Activated naive CD4-positive, alpha-beta T cell treated with anti-CD3 and anti-CD28 coated beads, Interleukin-2, amount 10 ng/mL, durations not matched to agents 7 days and 5 days (primary cell): Measurements from ENCODE around the gene HOXC10.
A peak's percentile ranks its signal among the peaks of the same experiment; 100 is the strongest.

Experiments
- CTCF ChIA-PET: fragments of 350-600 bp; sonication (Branson Sonifier 250); formaldehyde crosslinking; loops from one replicate; lab custom pipeline; 2021; ENCODE audit warnings: antibody characterized with exemption; lab: Charles Lee
- DNase-seq: peaks from one replicate; pipeline ENCODE4 v3.0.0-alpha.2; 2020
- H3K27ac Mint-ChIP-seq: one replicate; pipeline ENCODE4 v1.8.0; 2021; ENCODE audit warnings: mild to moderate bottlenecking, moderate library complexity, mixed read lengths
- H3K27me3 Mint-ChIP-seq: one replicate; pipeline ENCODE4 v1.8.0; 2021; ENCODE audit warnings: mild to moderate bottlenecking, mixed read lengths
- H3K36me3 Mint-ChIP-seq: one replicate; pipeline ENCODE4 v1.8.0; 2021; ENCODE audit warnings: mixed read lengths
- H3K4me1 Mint-ChIP-seq: one replicate; pipeline ENCODE4 v1.8.0; 2021; ENCODE audit warnings: mixed read lengths
- H3K4me3 Mint-ChIP-seq: one replicate; pipeline ENCODE4 v1.8.0; 2021; ENCODE audit warnings: mild to moderate bottlenecking, moderate library complexity, mixed read lengths
- H3K9me3 Mint-ChIP-seq: one replicate; pipeline ENCODE4 v1.8.0; 2021; ENCODE audit warnings: mixed read lengths

HOXC10 gene

DNA sequence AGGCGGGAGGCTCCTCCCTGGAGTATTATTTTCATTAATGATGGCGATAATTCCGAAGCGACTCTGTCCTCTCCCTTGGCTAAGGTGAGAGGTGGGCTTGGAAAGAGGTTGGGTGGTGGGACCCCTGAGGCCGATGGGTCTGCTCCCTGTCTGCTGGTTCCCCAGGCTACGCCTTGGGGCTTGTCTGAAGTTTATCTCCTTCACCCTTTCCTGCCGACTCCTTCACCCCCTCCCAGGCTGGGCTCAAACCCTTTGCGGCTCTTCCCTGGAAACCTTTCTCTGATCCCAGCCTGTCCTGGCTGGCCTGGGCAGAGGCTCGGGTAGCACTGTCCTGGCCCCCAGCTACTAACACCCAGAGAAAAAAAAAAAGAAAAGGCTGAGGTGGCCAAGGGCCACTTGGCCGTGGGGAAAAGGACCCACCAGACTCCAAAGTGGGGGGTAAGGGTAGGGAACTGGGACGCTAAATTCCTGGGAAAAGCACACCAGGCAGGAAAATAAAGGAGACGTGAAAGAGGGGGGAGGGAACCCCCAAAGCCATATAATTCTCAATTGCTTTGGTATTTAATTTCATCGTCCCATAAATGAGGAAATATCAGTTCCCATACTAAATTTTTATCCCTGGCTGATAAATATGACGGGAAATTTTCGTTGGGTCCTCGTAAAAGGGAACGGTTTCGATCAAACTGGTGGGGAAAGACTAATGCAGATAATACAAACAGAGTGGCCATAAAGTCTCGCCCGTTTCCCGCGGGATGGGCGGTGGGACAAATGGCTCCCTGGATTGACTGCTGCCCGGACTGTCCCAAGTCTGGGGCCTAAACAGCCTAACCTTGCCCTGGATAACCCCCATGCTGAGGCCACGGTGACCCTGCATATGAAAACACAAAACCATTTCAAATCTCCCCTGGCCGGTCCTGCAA, 2.0 kb upstream of the HOXC10 start:
- H3K9me3 Mint-ChIP-seq = no peaks in the 10 kb centered on the region
- H3K27ac Mint-ChIP-seq = peak overlapping the region; percentile 42
- DNase-seq = no peak
- H3K27me3 Mint-ChIP-seq = peaks cover 100% of the 10 kb centered on the region
- H3K4me3 Mint-ChIP-seq = no peak overlapping the region
- CTCF ChIA-PET = no interaction called here
- H3K4me1 Mint-ChIP-seq = peaks cover 14% of the 10 kb centered on the region
- H3K36me3 Mint-ChIP-seq = no peaks in the 10 kb centered on the region

DNA sequence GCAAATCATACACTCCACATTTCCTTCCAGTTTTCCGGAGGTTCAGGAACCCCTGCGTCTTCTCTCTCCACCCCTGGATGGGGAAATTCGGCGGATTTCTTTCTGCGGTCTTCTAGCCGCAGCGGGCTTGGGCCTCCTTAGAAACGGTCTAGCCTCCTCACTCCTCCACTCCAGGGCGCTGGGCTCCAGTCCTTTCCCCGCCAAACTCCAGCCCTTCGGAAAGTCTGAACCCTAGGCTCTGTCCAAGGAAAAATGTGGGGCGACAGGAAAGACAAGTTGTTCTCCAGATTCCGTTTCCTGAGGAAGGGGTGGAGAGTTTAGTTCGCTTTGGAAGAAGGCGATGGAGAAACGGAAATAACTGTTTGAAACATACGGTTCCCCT, 1.4 kb upstream of the HOXC10 start:
- H3K9me3 Mint-ChIP-seq = no peaks in the 10 kb centered on the region
- peaks cover 18% of the 10 kb centered on the region for H3K4me1 Mint-ChIP-seq
- H3K27ac Mint-ChIP-seq = peak overlapping the region; percentile 42
- peaks cover 100% of the 10 kb centered on the region for H3K27me3 Mint-ChIP-seq
- no peak for DNase-seq
- no peak overlapping the region for H3K4me3 Mint-ChIP-seq
- CTCF ChIA-PET = interaction anchor here (0.6 to 1.8 kb wide), 2 partner anchors 22 to 223 kb away, joined by 3 to 12 read pairs; no protein-coding TSS in a partner anchor
- H3K36me3 Mint-ChIP-seq = no peaks in the 10 kb centered on the region

DNA sequence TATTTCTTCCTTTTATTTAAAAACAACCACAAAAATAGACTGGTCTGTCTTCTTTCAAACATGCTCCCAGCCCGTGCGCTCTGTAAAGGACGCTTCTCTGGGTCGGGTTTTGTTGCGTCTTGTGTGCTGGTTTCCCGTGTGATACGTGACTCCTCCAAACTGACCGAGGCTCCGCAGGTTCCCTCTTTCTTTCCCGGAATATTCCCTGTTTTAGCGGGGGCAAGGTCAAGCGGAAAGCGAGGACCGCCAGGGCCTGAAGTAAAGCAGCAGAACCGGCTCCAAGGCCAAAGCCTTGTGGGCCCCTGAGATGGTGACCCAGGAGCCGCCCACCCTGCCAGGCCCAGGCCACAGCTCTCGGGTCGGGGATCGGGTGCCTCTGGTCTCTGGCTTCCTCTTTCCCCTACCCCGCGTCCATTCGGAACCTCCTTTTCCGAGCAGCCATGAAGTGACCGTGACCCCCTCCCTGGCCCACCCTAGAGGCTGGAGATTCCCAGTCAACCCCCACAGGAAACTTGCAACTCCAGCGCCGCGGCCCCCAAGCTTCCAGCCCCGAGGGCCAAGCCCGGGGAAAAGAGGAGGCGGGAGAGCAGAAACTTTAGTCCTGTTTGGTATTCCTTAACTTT, 885 bp upstream of the HOXC10 start:
- Mint-ChIP-seq H3K4me3 (no peak overlapping the region), H3K4me1 (peaks cover 21% of the 10 kb centered on the region), H3K27ac (peak overlapping the region; percentile 42), H3K9me3 (no peaks in the 10 kb centered on the region), H3K36me3 (no peaks in the 10 kb centered on the region), H3K27me3 (peaks cover 100% of the 10 kb centered on the region)
- DNase-seq = no peak
- CTCF ChIA-PET = interaction anchor here (0.6 to 1.8 kb wide), 2 partner anchors 22 to 222 kb away, joined by 3 to 12 read pairs; no protein-coding TSS in a partner anchor

DNA sequence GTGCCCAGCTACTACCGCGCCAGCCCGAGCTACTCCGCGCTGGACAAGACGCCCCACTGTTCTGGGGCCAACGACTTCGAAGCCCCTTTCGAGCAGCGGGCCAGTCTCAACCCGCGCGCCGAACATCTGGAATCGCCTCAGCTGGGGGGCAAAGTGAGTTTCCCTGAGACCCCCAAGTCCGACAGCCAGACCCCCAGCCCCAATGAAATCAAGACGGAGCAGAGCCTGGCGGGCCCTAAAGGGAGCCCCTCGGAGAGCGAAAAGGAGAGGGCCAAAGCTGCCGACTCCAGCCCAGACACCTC, 697 bp downstream of the HOXC10 start:
- Mint-ChIP-seq H3K9me3 (no peaks in the 10 kb centered on the region), H3K27ac (no peak overlapping the region), H3K27me3 (peaks cover 100% of the 10 kb centered on the region), H3K4me1 (peaks cover 29% of the 10 kb centered on the region), H3K4me3 (peak overlapping the region; percentile 46), H3K36me3 (no peaks in the 10 kb centered on the region)
- CTCF ChIA-PET = interaction anchor here (0.8 to 1.8 kb wide), 4 partner anchors 214 to 223 kb away, joined by 3 to 4 read pairs (median 3); no protein-coding TSS in a partner anchor
- DNase-seq = no peak

DNA sequence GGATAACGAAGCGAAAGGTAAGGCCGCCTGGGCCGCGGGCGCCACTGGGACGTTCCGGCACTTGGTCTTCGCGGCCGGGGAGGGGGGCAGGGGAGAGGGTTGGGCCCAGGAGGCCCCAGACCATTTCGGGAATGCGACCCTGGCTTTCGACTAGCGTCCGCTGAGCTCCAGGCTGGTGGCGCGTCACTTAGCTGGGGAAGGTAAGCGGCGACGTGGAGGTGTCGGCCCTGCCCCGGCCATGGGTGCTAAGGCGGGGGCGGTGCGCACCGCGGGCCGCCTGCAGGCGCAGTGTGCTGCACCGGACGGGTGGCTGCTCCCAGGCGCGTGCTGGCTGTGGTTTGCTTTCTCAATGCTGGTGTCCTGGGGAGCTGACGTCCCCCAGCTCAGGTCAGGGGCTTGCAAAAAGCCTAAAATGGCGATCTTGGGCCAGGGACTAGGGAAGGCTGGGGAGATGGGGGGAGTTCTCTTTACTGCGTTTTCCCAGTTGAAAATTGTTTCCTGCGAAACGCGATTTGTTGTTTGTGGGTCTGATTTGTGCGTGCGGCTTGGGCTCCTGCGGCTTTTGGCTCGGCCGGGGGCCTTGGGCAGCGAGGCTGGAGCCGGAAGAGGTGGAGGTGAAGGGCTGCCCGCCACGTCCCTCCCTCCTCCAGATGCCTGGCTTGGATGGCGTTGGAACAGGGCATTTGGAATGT, 1.2 kb downstream of the HOXC10 start:
- Mint-ChIP-seq H3K4me1 (peaks cover 29% of the 10 kb centered on the region), H3K9me3 (no peaks in the 10 kb centered on the region), H3K4me3 (no peak overlapping the region), H3K36me3 (no peaks in the 10 kb centered on the region), H3K27ac (no peak overlapping the region), H3K27me3 (peaks cover 100% of the 10 kb centered on the region)
- CTCF ChIA-PET = interaction anchor here (1.1 to 1.8 kb wide), 3 partner anchors 214 to 221 kb away, joined by 3 to 4 read pairs (median 3); no protein-coding TSS in a partner anchor
- DNase-seq = no peak

DNA sequence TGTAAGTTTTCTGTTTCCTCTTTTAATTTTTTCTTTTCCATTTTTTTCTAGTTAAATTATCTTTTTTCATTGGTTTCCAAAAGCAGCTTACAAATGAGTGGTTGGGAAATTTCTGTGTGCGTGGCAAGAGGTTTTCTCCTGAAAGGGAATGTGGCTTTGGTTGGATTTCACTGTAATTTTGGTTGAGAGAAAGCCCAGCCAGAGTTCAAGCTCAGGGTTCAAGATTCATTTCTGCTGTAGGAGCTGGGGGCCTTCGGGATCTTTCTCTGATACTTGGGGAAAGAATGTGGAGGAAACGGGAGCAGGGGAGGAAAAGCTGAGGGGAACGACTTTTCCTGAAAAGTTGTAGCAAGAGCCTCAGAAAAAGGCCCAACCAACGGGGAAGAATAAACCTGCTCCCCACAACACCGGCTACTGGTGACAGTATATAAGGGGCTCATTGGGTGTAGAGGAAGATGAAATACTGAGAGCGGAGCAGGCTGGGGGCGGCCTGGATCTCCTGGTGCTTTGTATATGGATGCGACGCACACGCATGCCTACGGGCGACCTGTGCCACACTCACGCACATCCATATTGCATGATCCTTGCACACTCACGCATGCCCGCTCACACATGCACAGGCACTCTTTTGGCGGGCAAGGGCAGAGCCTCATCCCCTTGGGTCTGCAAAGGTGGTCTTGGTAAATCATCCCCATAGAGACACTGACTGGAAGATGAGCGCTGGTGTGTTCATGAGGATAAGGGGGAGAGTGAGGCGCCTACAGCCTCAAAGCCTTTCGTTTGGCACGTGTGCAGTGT, 1.9 kb downstream of the HOXC10 start:
- Mint-ChIP-seq H3K4me1 (peaks cover 29% of the 10 kb centered on the region), H3K9me3 (no peaks in the 10 kb centered on the region), H3K27me3 (peaks cover 100% of the 10 kb centered on the region), H3K36me3 (no peaks in the 10 kb centered on the region), H3K4me3 (no peak overlapping the region), H3K27ac (no peak overlapping the region)
- no peak for DNase-seq
- CTCF ChIA-PET = interaction anchor here (1.1 to 2.1 kb wide), 4 partner anchors 21 to 228 kb away, joined by 3 to 5 read pairs (median 4); no protein-coding TSS in a partner anchor

DNA sequence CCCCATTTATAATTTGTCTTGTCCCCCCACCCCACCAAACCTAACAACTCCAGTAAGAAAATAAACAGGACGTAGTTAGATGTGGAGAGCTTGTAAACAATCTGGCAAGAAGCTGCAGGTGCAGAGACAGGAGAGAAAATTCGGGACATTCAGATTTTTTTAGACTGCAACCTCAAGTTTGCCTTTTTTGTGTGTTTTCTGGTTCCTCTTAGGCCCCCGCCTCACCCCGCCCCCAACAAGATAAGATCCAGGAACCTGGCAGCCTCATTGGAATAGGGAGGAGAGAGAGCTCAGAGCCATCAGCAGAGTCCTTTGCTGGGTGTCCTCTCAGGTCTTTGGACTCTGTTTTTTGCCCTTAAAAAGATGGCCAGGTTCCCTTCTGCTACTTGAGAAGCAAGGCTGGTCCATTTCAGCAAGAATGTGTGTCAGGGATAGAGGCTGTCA, 2.9 kb downstream of the HOXC10 start:
- Mint-ChIP-seq H3K36me3 (no peaks in the 10 kb centered on the region), H3K4me3 (no peak overlapping the region), H3K27me3 (peaks cover 100% of the 10 kb centered on the region), H3K27ac (no peak overlapping the region), H3K4me1 (peaks cover 29% of the 10 kb centered on the region), H3K9me3 (no peaks in the 10 kb centered on the region)
- DNase-seq = no peak
- CTCF ChIA-PET = interaction anchor here (0.7 to 2.1 kb wide), 9 partner anchors 16 to 241 kb away, joined by 3 to 7 read pairs (median 5); partner anchors contain the start of gene HOXC5

DNA sequence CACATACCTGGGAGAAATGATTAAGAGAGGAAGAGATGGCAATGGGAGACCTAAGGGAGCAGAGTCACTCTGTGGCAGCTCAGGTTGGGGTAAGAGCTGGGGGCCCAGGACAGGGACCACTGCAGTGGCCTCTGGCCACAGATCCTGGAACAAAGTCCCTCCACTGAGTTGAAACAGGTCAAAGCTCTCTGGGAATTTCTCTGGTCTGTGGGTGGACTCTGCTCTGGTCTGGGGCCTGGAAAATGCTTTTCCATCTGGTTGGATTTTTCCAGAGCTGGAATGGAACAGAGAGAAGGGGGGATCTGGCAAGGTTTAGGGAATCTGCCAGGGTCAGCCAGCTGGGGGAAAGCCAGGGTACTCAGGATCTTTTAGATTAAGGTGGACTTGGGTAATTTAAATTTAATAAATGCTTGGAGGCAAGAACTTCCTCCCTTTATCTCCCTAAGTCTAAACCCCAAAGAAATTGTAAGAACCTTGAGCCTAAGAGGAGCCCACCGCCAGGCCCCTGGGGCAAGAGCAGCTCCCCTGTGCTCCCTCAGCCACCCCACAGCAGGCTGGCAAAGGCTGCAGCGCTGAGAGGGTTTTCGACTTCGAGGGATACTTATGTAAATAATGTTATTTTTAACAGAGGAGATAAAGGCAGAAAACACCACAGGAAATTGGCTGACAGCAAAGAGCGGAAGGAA, 3.7 kb downstream of the HOXC10 start:
- Mint-ChIP-seq H3K9me3 (no peaks in the 10 kb centered on the region), H3K36me3 (no peaks in the 10 kb centered on the region), H3K27me3 (peaks cover 100% of the 10 kb centered on the region), H3K4me3 (no peak overlapping the region), H3K27ac (no peak overlapping the region), H3K4me1 (peaks cover 29% of the 10 kb centered on the region)
- no peak for DNase-seq
- CTCF ChIA-PET = interaction anchor here (1.0 to 2.1 kb wide), 7 partner anchors 44 to 242 kb away, joined by 3 to 7 read pairs (median 6); partner anchors contain the start of gene HOXC5

DNA sequence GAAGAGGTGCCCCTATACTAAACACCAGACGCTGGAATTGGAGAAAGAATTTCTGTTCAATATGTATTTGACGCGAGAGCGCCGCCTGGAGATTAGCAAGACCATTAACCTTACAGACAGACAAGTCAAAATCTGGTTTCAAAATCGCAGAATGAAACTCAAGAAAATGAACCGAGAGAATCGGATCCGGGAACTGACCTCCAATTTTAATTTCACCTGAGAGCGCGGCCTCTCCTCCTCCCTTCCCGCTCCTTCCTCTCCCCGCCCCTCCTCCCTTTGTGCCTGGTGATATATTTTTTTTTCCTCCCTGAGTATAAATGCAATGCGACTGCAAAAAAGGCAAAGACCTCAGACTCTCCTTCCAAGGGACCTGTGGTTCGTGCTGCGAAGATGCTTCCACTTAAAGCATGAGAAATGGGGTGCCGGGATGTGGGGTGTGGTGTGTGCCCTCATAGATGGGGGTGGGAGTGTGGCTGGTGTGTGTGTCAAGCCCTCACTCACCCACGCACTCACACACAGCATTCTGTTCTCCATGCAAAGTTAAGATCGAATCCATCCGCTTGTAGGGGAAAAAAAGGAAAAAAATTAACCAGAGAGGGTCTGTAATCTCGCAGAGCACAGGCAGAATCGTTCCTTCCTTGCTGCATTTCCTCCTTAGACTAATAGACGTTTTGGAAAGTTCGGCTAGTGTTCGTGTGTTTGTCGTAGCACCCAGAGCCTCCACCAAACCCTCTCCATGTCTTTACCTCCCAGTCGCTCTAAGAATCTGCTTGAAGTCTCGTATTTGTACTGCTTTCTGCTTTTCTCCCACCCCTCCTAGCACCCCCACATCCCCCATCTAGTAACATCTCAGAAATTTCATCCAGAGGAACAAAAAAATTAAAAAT, 4.5 kb downstream of the HOXC10 start:
- Mint-ChIP-seq H3K27ac (no peak overlapping the region), H3K36me3 (peaks cover 2% of the 10 kb centered on the region), H3K4me1 (peaks cover 33% of the 10 kb centered on the region), H3K4me3 (peak overlapping the region; percentile 25), H3K27me3 (peaks cover 100% of the 10 kb centered on the region), H3K9me3 (no peaks in the 10 kb centered on the region)
- peak; percentile 61 for DNase-seq
- CTCF ChIA-PET = interaction anchor here (1.3 to 2.1 kb wide), 7 partner anchors 43 to 242 kb away, joined by 3 to 7 read pairs (median 6); partner anchors contain the start of gene HOXC5

DNA sequence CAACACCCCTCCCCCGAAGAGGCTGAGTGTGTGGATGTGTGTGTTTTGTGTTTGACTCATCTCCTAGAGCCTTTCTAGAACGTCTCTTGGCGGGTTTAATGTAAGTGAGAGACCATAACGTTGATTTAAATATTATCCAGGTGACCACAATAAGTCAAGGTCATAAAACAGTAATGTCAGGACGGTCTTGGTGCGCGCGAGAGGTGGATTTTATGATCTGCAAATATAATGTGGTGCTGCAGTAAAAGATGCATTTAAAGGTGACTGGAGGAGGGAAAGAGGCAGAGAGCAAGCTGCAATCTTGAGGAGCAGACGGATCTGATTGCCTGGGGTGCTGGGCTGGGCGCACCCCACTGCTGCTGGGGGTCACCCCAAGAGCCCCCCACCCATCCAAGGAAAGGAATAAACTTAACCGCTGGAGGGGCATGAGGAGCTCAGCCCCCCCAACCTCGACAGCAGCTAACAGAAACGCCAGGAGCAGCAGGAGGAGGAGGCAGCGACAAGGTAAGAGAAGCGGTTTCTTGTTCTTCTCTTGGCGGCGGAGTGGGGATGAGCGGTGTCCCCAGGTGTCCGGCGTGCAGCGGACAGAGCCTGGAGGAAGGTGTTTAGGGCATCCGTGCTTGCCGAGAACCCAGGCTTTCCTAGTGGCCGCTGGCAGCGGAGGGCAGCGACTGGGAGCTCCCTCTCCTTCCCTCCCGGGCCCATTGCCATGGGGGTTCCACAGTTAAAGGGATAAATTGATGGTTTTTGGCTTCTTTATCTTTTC, 5.5 kb downstream of the HOXC10 start:
- Mint-ChIP-seq H3K9me3 (no peaks in the 10 kb centered on the region), H3K27ac (no peak overlapping the region), H3K4me1 (peaks cover 33% of the 10 kb centered on the region), H3K4me3 (no peak overlapping the region), H3K36me3 (peaks cover 2% of the 10 kb centered on the region), H3K27me3 (peaks cover 100% of the 10 kb centered on the region)
- no peak for DNase-seq
- CTCF ChIA-PET = interaction anchor here (1.0 to 1.9 kb wide), 4 partner anchors 42 to 217 kb away, joined by 3 to 7 read pairs (median 6); partner anchors contain the start of gene HOXC5

DNA sequence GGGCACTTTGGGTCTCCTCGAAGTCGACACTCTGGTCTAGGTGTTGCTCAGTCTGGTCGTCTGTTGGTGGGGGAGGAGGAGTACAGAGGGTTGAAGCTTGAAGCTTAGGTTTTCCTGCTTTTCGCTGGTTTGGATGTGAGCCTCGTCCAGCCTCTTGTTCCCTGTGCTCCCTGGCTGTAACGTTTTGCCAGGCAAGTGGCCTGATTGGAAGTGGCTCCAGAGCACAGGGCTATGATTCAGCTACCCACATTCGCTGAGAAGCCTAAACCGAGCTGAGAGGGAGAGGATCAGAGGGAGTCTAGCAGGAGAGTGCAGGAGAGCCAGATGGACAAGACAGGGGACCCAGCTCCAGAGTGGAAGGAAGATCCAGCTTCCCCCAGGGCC, 6.1 kb downstream of the HOXC10 start:
- Mint-ChIP-seq H3K9me3 (no peaks in the 10 kb centered on the region), H3K36me3 (peaks cover 2% of the 10 kb centered on the region), H3K4me3 (no peak overlapping the region), H3K27ac (no peak overlapping the region), H3K4me1 (peaks cover 35% of the 10 kb centered on the region), H3K27me3 (peaks cover 100% of the 10 kb centered on the region)
- DNase-seq = no peak
- CTCF ChIA-PET = interaction anchor here (1.0 to 1.9 kb wide), 6 partner anchors 15 to 224 kb away, joined by 3 to 7 read pairs (median 4); partner anchors contain the start of gene HOXC5
